GM12801 (cell line): ENCODE data around the gene SEMA6D.

Experiments
- CTCF ChIP-seq: IDR thresholded peaks from one replicate; pipeline ENCODE4 v1.5.1; 2011; ENCODE audit warnings: control low read depth; ENCODE audit not compliant: insufficient read length; ENCODE audit errors: extremely low read depth

Gene SEMA6D

GRCh38 chr15:47727676-47728075 lies 10.4 kb downstream of the SEMA6D start:
- no peak for TF ChIP-seq CTCF

- no peak for TF ChIP-seq CTCF
Measured at GRCh38 chr15:47728426-47728825, 11.1 kb downstream of the SEMA6D start.

GRCh38 chr15:47728886-47729285 lies 11.6 kb downstream of the SEMA6D start:
- no peak for TF ChIP-seq CTCF

- no peak for TF ChIP-seq CTCF
Measured at GRCh38 chr15:47731230-47731629, 13.9 kb downstream of the SEMA6D start.

GRCh38 chr15:47732248-47732647 lies 14.9 kb downstream of the SEMA6D start:
- no peak for TF ChIP-seq CTCF

- no peak for TF ChIP-seq CTCF
Measured at GRCh38 chr15:47733085-47733484, 15.8 kb downstream of the SEMA6D start.

GRCh38 chr15:47736143-47736786 lies 19.0 kb downstream of the SEMA6D start:
- no peak for TF ChIP-seq CTCF
